HEK293 (cell line): Measurements from ENCODE around the gene ATP10A.

Experiments used
- CTCF ChIA-PET: fragments of 350-600 bp; formaldehyde crosslinking; extraction: SDS; loops from one replicate; lab custom pipeline; 2021; ENCODE audit warnings: antibody characterized with exemption; lab: Yijun Ruan, JAX
- POLR2A ChIA-PET: fragments of 300-600 bp; formaldehyde crosslinking; extraction: SDS; loops from one replicate; lab custom pipeline; 2020; ENCODE audit warnings: antibody characterized with exemption, inconsistent platforms; lab: Yijun Ruan, JAX
- H3K27ac ChIP-seq: fragments of 200-500 bp; sonication (Bioruptor generic); 2 replicates; pipeline ENCODE4 v1.5.1; 2014; ENCODE audit warnings: low read depth, low read length, control low read depth, inconsistent platforms; ENCODE audit errors: extremely low read depth
- H3K36me3 ChIP-seq, 2 experiments: fragments of 200-500 bp in 1 of 2; sonication (Bioruptor generic) in 1 of 2; 1 replicate in 1 of 2; 2 replicates in 1 of 2; pipeline ENCODE4 v1.5.1; 2014 to 2017; ENCODE audit warnings: inconsistent platforms in 2 of 2, low read length in 2 of 2; ENCODE audit not compliant: control insufficient read depth in 2 of 2, insufficient read depth in 1 of 2
- H3K4me1 ChIP-seq: fragments of 200-500 bp; sonication (Bioruptor generic); 2 replicates; pipeline ENCODE4 v1.5.1; 2014; ENCODE audit warnings: mild to moderate bottlenecking, low read length, inconsistent platforms; ENCODE audit not compliant: control insufficient read depth, insufficient read depth
- H3K4me3 ChIP-seq: 2 replicates; pipeline ENCODE4 v1.5.1; 2011; ENCODE audit warnings: low read depth, mild to moderate bottlenecking, control low read depth, low read length, moderate library complexity
- H3K9me3 ChIP-seq: fragments of 200-500 bp; sonication (Bioruptor generic); 2 replicates; pipeline ENCODE4 v1.5.1; 2014; ENCODE audit warnings: low read depth, low read length, inconsistent platforms; ENCODE audit not compliant: control insufficient read depth, insufficient read depth
- HOXD13 ChIP-seq: sonication (generic); formaldehyde crosslinking; IDR thresholded peaks from 2 replicates; pipeline ENCODE4 v1.8.0; 2022; ENCODE audit warnings: missing genetic modification reagents, borderline replicate concordance
- KLF16 ChIP-seq: fragments of 450-650 bp; formaldehyde crosslinking; IDR thresholded peaks from 2 replicates; pipeline ENCODE4 v1.5.1; 2017; ENCODE audit warnings: missing biosample characterization, missing genetic modification characterization
- SP3 ChIP-seq: fragments of 450-650 bp; formaldehyde crosslinking; IDR thresholded peaks from 2 replicates; pipeline ENCODE4 v1.5.1; 2016; ENCODE audit warnings: missing biosample characterization, missing genetic modification characterization
- TSHZ1 ChIP-seq: fragments of 450-650 bp; formaldehyde crosslinking; IDR thresholded peaks from 2 replicates; pipeline ENCODE4 v1.5.1; 2016; ENCODE audit warnings: missing biosample characterization, missing genetic modification characterization, borderline replicate concordance
- ZBTB17 ChIP-seq: fragments of 450-650 bp; formaldehyde crosslinking; IDR thresholded peaks from 2 replicates; pipeline ENCODE4 v1.5.1; 2016; ENCODE audit warnings: missing biosample characterization, missing genetic modification characterization
- ZBTB26 ChIP-seq: fragments of 450-650 bp; formaldehyde crosslinking; optimal IDR thresholded peaks from 2 replicates; pipeline ENCODE3; 2016; ENCODE audit warnings: missing biosample characterization, mild to moderate bottlenecking, missing genetic modification characterization
- ZFP69B ChIP-seq: fragments of 450-650 bp; formaldehyde crosslinking; IDR thresholded peaks from 2 replicates; pipeline ENCODE4 v1.5.1; 2016; ENCODE audit warnings: missing biosample characterization, missing genetic modification characterization
- ZNF174 ChIP-seq: fragments of 450-650 bp; formaldehyde crosslinking; IDR thresholded peaks from 2 replicates; pipeline ENCODE4 v1.5.0; 2017; ENCODE audit warnings: missing biosample characterization, mild to moderate bottlenecking, missing genetic modification characterization
- ZNF202 ChIP-seq: fragments of 450-650 bp; formaldehyde crosslinking; IDR thresholded peaks from 2 replicates; pipeline ENCODE4 v1.5.1; 2016; ENCODE audit warnings: missing biosample characterization, missing genetic modification characterization, borderline replicate concordance
- ZNF239 ChIP-seq: fragments of 450-650 bp; formaldehyde crosslinking; IDR thresholded peaks from 2 replicates; pipeline ENCODE4 v1.5.1; 2016; ENCODE audit warnings: missing biosample characterization, missing genetic modification characterization
- ZNF354C ChIP-seq: fragments of 450-650 bp; formaldehyde crosslinking; IDR thresholded peaks from 2 replicates; pipeline ENCODE4 v1.5.1; 2016; ENCODE audit warnings: missing biosample characterization, missing genetic modification characterization, low read depth, borderline replicate concordance
- ZNF366 ChIP-seq: fragments of 450-650 bp; formaldehyde crosslinking; conservative IDR thresholded peaks from 2 replicates; pipeline ENCODE4 v1.5.1; 2016; ENCODE audit warnings: missing biosample characterization, missing genetic modification characterization
- ZNF530 ChIP-seq: fragments of 450-650 bp; formaldehyde crosslinking; IDR thresholded peaks from 2 replicates; pipeline ENCODE4 v1.5.1; 2016; ENCODE audit warnings: low read depth, missing biosample characterization, missing genetic modification characterization
- ZNF560 ChIP-seq: fragments of 450-650 bp; formaldehyde crosslinking; IDR thresholded peaks from 2 replicates; pipeline ENCODE4 v1.5.1; 2017; ENCODE audit warnings: missing biosample characterization, missing genetic modification characterization, borderline replicate concordance
- ZNF561 ChIP-seq: fragments of 450-650 bp; IDR thresholded peaks from 2 replicates; pipeline ENCODE4 v1.5.1; 2018; ENCODE audit warnings: missing biosample characterization, missing genetic modification characterization, borderline replicate concordance
- ZNF624 ChIP-seq: fragments of 450-650 bp; formaldehyde crosslinking; IDR thresholded peaks from 2 replicates; pipeline ENCODE4 v1.5.1; 2017; ENCODE audit warnings: missing biosample characterization, missing genetic modification characterization
- ZNF677 ChIP-seq: fragments of 450-650 bp; IDR thresholded peaks from 2 replicates; pipeline ENCODE4 v1.5.0; 2018; ENCODE audit warnings: missing biosample characterization, mild to moderate bottlenecking, missing genetic modification characterization, moderate library complexity
- ZNF707 ChIP-seq: fragments of 450-650 bp; formaldehyde crosslinking; IDR thresholded peaks from 2 replicates; pipeline ENCODE4 v1.5.1; 2016; ENCODE audit warnings: missing biosample characterization, missing genetic modification characterization

Gene ATP10A

GRCh38 chr15:25874379-25874778 lies 11.3 kb upstream of the ATP10A start (continued):
- TF ChIP-seq ZNF561 (tag by site-specific recombination), result no peak
- no peak for TF ChIP-seq ZNF174 (tag by site-specific recombination)
- no peak for TF ChIP-seq ZNF354C (tag by site-specific recombination)
- no peak for TF ChIP-seq ZNF530 (tag by site-specific recombination)
- no peak for TF ChIP-seq ZNF707 (tag by site-specific recombination)
- TF ChIP-seq ZFP69B (tag by site-specific recombination), result no peak

- Histone ChIP-seq H3K4me3 (no peak overlapping the region), H3K9me3 (no peaks in the 10 kb centered on the region), H3K36me3 (no peaks in the 10 kb centered on the region), H3K4me1 (no peaks in the 10 kb centered on the region), H3K27ac (no peak overlapping the region)
- TF ChIP-seq HOXD13 (CRISPR knock-in tag), result no peak
- TF ChIP-seq ZNF560, result no peak
- peak; percentile 43; the same call in 1 of the 2 replicates for TF ChIP-seq ZNF366 (tag by site-specific recombination)
- TF ChIP-seq ZBTB17 (tag by site-specific recombination), result peak; percentile 63; the same call in 1 of the 2 replicates
- TF ChIP-seq ZNF561 (tag by site-specific recombination), result no peak
- TF ChIP-seq TSHZ1 (tag by site-specific recombination), result no peak
- TF ChIP-seq ZNF677 (tag by site-specific recombination), result no peak
- ChIA-PET CTCF (no interaction called here), POLR2A (no interaction called here)
Measured at GRCh38 chr15:25871403-25871802, 8.3 kb upstream of the ATP10A start.

GRCh38 chr15:25870938-25871337 lies 7.8 kb upstream of the ATP10A start:
- CTCF ChIA-PET, result no interaction called here
- H3K27ac ChIP-seq, result no peak overlapping the region
- H3K9me3 ChIP-seq, result no peaks in the 10 kb centered on the region
- H3K36me3 ChIP-seq, result no peaks in the 10 kb centered on the region
- H3K4me1 ChIP-seq, result no peaks in the 10 kb centered on the region
- H3K4me3 ChIP-seq, result no peak overlapping the region
- POLR2A ChIA-PET, result no interaction called here
- TF ChIP-seq ZNF624 (tag by site-specific recombination) (no peak), KLF16 (tag by site-specific recombination) (no peak), ZBTB26 (tag by site-specific recombination) (no peak), SP3 (tag by site-specific recombination) (no peak), ZNF202 (tag by site-specific recombination) (no peak), ZNF239 (tag by site-specific recombination) (no peak)
- TF ChIP-seq, all 188 proteins: peak for 0
